ENCODE data around the gene TCAIM. TPM values are rescaled to one million over a fixed set of nuclear protein-coding genes. Genes with fewer than 3 reads are reported as not detected.
A peak's percentile ranks its signal among the peaks of the same experiment; 100 is the strongest.

Gene TCAIM
- total RNA-seq, 1 experiment from 2014 or later = 23.8 TPM

DNA sequence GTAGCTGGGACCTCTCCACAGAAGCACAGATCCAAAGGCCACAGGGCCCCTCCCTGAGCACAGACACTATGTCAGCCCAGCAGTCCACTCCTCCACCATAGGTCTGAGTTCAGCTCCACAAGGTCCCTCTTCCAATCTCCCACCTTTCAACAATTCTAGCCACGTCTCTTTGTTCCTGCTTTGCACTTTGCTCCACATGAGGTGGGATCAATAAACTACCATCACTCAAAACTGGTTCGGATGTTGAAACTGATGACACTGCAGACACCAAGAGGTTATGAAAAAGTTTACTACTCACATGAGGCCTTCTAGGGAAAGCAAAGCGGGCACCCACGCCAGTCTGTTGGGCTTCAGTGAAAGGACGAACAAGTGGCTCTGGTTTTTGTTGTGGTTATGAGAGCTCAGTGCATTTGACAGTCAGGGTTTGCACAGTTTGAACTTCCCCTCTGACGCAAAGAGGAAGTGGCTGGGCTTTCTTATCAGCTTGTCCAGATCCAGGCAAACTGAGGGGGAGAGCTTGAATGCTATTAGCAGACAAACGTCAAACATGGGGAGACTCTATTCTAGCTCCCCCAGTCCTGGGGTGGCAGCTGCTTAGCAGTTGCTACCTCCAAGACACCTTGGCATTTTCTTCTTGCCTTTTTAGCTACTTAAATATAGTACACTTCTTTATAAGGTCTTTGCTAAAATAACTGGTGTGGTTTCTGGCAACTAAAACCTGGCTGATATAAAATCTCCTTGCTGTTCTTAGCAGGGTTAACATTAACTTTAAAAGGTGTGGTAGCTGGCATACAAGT is 101.1 kb downstream of the TCAIM start:
- H3K27ac ChIP-seq (ENCODE audit: insufficient read length, low read depth, low read length) = no peak overlapping the region
- no peaks in the 10 kb centered on the region for H3K23me2 ChIP-seq (ENCODE audit: insufficient read length, low read depth, low read length, poor library complexity, severe bottlenecking)
- no peak overlapping the region for H3K18ac ChIP-seq (ENCODE audit: insufficient read length, low read depth, low read length)
- no peak overlapping the region for H3K14ac ChIP-seq (ENCODE audit: insufficient read depth, low read length)
- no peak overlapping the region for H3K4me2 ChIP-seq (ENCODE audit: insufficient read depth, insufficient read length, low read length)
- no peak overlapping the region for H3K9ac ChIP-seq (ENCODE audit: extremely low read depth, insufficient read length, low read length)
- DNase-seq = no peak
- peaks cover 6% of the 10 kb centered on the region in 2 experiments for H3K4me1 Mint-ChIP-seq
- no peak overlapping the region for H3K4ac ChIP-seq (ENCODE audit: low read depth, low read length)
- no peaks in the 10 kb centered on the region for H3K9me3 Mint-ChIP-seq
- H3K23ac ChIP-seq (ENCODE audit: insufficient read length, low read depth, low read length) = no peak overlapping the region
- H4K91ac ChIP-seq (ENCODE audit: insufficient read length, low read depth, low read length) = no peak overlapping the region
- no peaks in the 10 kb centered on the region for H3K9me3 ChIP-seq (ENCODE audit: control insufficient read depth, low read depth, low read length)
- TF ChIP-seq, protein P1, sequence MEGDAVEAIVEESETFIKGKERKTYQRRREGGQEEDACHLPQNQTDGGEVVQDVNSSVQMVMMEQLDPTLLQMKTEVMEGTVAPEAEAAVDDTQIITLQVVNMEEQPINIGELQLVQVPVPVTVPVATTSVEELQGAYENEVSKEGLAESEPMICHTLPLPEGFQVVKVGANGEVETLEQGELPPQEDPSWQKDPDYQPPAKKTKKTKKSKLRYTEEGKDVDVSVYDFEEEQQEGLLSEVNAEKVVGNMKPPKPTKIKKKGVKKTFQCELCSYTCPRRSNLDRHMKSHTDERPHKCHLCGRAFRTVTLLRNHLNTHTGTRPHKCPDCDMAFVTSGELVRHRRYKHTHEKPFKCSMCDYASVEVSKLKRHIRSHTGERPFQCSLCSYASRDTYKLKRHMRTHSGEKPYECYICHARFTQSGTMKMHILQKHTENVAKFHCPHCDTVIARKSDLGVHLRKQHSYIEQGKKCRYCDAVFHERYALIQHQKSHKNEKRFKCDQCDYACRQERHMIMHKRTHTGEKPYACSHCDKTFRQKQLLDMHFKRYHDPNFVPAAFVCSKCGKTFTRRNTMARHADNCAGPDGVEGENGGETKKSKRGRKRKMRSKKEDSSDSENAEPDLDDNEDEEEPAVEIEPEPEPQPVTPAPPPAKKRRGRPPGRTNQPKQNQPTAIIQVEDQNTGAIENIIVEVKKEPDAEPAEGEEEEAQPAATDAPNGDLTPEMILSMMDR (conservative IDR thresholded peaks at IDR 0.05) = no peak
- no peaks in the 10 kb centered on the region for H3K79me2 ChIP-seq (ENCODE audit: insufficient read depth, low read length)
- no peak overlapping the region for H3T11ph ChIP-seq (ENCODE audit: low read length)
- H3K79me1 ChIP-seq (ENCODE audit: insufficient read depth, low read depth, low read length, poor library complexity, severe bottlenecking) = no peaks in the 10 kb centered on the region
- H3K27me3 Mint-ChIP-seq (ENCODE audit: low read depth) = no peaks in the 10 kb centered on the region
- no peak overlapping the region for H2BK20ac ChIP-seq (ENCODE audit: low read depth, low read length, poor library complexity, severe bottlenecking)
- H2BK12ac ChIP-seq (ENCODE audit: insufficient read length, low read depth, low read length) = no peak overlapping the region
- WGBS (ENCODE audit: extremely low coverage, insufficient read length, low lambda C conversion rate) = no CpG with 5 or more reads among the region's 7 CpGs
- no peak overlapping the region for H3K4me3 Mint-ChIP-seq
- no peak overlapping the region for H3K56ac ChIP-seq (ENCODE audit: insufficient read length, low read depth, low read length)
- H4K8ac ChIP-seq (replicated peaks; ENCODE audit: insufficient read length, low read depth, low read length) = no peak overlapping the region
- no peak overlapping the region for H4K5ac ChIP-seq (ENCODE audit: insufficient read length, low read depth, low read length)
- no peak overlapping the region for H2BK5ac ChIP-seq (ENCODE audit: insufficient read length, low read length)
- H3K27me3 ChIP-seq (ENCODE audit: insufficient read depth, low read length) = no peaks in the 10 kb centered on the region
- H3K27ac Mint-ChIP-seq = peak overlapping the region in 1 of 3 experiments; percentile 78; a peak in 3 of 7 replicates
- H3K36me3 Mint-ChIP-seq (ENCODE audit: insufficient read depth in 1 of 3, low read depth in 3 of 3) = peaks cover 18 to 29% (median 28%) of the 10 kb centered on the region in 3 experiments
- H3K4me1 ChIP-seq (ENCODE audit: insufficient read depth, low read length) = no peaks in the 10 kb centered on the region
- H2BK120ac ChIP-seq (ENCODE audit: low read depth, low read length, poor library complexity, severe bottlenecking) = no peak overlapping the region
- H2AK5ac ChIP-seq (ENCODE audit: insufficient read length, low read length) = no peak overlapping the region
- no peak overlapping the region for H2BK15ac ChIP-seq (ENCODE audit: low read depth, low read length)
- H4K20me1 ChIP-seq (ENCODE audit: control insufficient read depth, insufficient read depth, insufficient read length) = no peaks in the 10 kb centered on the region
- H2AFZ ChIP-seq (ENCODE audit: low read length) = no peak overlapping the region

All from H9 (cell line).